Keratinocyte (primary cell): ENCODE data around the gene GSN. TPM values are rescaled to one million over a fixed set of nuclear protein-coding genes. Genes with fewer than 3 reads are reported as not detected.

Experiments
- DNase-seq: peaks from one replicate; pipeline ENCODE4 v3.0.0-alpha.2; 2011; ENCODE audit warnings: low read depth, missing footprints, low spot score
- FAIRE-seq: peaks from 2 replicates; lab custom pipeline; 2011; peaks lifted over from hg19 to GRCh38; lab: Jason Lieb, UNC
- H2AFZ ChIP-seq: 2 replicates; pipeline ENCODE4 v1.6.0; 2012; ENCODE audit warnings: low read length, control low read depth, inconsistent platforms; ENCODE audit not compliant: control insufficient read depth
- H3K27ac ChIP-seq: 2 replicates; pipeline ENCODE4 v1.5.1; 2011; ENCODE audit warnings: low read length; ENCODE audit not compliant: control insufficient read depth, insufficient read depth
- H3K27me3 ChIP-seq: 3 replicates; pipeline ENCODE4 v1.6.0; 2011; ENCODE audit warnings: low read length; ENCODE audit not compliant: control insufficient read depth, insufficient read depth; ENCODE audit errors: extremely low read depth
- H3K36me3 ChIP-seq, 2 experiments: 2 replicates in 1 of 2; 3 replicates in 1 of 2; pipeline ENCODE4 v1.5.1; 2011; ENCODE audit warnings: low read length in 2 of 2, mild to moderate bottlenecking in 1 of 2; ENCODE audit not compliant: control insufficient read depth in 2 of 2, insufficient read depth in 2 of 2; ENCODE audit errors: extremely low read depth in 1 of 2
- H3K4me1 ChIP-seq: 3 replicates; pipeline ENCODE4 v1.5.1; 2011; ENCODE audit warnings: low read length; ENCODE audit not compliant: control insufficient read depth, insufficient read depth; ENCODE audit errors: extremely low read depth
- H3K4me2 ChIP-seq: 3 replicates; pipeline ENCODE4 v1.6.0; 2011; ENCODE audit warnings: low read depth, low read length; ENCODE audit not compliant: control insufficient read depth, insufficient read depth; ENCODE audit errors: extremely low read depth
- H3K4me3 ChIP-seq, 3 experiments: fragments of 200-600 bp in 1 of 3; sonication (generic) in 1 of 3; 2 replicates in 2 of 3; 3 replicates in 1 of 3; pipeline ENCODE4 v1.5.1; 2011 to 2016; ENCODE audit warnings: low read length in 3 of 3, mild to moderate bottlenecking in 3 of 3, control low read depth in 2 of 3, inconsistent platforms in 1 of 3, low read depth in 1 of 3, mixed read lengths in 1 of 3, mixed run types in 1 of 3, moderate library complexity in 1 of 3; ENCODE audit not compliant: control insufficient read depth in 2 of 3, insufficient read depth in 2 of 3; ENCODE audit errors: extremely low read depth in 1 of 3
- H3K79me2 ChIP-seq: 2 replicates; pipeline ENCODE4 v1.6.0; 2012; ENCODE audit warnings: low read length; ENCODE audit not compliant: control insufficient read depth, insufficient read depth
- H3K9ac ChIP-seq: 3 replicates; pipeline ENCODE4 v1.6.0; 2011; ENCODE audit warnings: low read length; ENCODE audit not compliant: control insufficient read depth, insufficient read depth; ENCODE audit errors: extremely low read depth
- H3K9me1 ChIP-seq: 3 replicates; pipeline ENCODE4 v1.6.0; 2011; ENCODE audit warnings: low read length; ENCODE audit not compliant: control insufficient read depth, insufficient read depth; ENCODE audit errors: extremely low read depth
- H3K9me3 ChIP-seq: 2 replicates; pipeline ENCODE4 v1.5.1; 2012; ENCODE audit warnings: low read depth, low read length; ENCODE audit not compliant: control insufficient read depth
- H4K20me1 ChIP-seq: 3 replicates; pipeline ENCODE4 v1.6.0; 2011; ENCODE audit warnings: low read length; ENCODE audit not compliant: control insufficient read depth, insufficient read depth; ENCODE audit errors: extremely low read depth
- EZH2 ChIP-seq: IDR thresholded peaks from one replicate; pipeline ENCODE4 v1.6.1; 2012; ENCODE audit warnings: inconsistent platforms, mild to moderate bottlenecking, low read length, moderate library complexity
- dilution Hi-C: fragments of 300-500 bp; cut with MboI; formaldehyde crosslinking; loops from one replicate; pipeline ENCODE4 v1.7.0; 2020; ENCODE audit warnings: low sequenced_read_pairs; ENCODE audit not compliant: extremely low pct_ligation_motif_present
- polyA plus RNA-seq, 5 experiments: library from polyadenylated mRNA; depleted of rRNA in 3 of 5; stranded (reverse) in 3 of 5; stranded (forward) in 1 of 5; unstranded in 1 of 5; fragments of >200 nt; gene quantifications; 1 replicate in 1 of 5; 2 replicates in 3 of 5; 3 replicates in 1 of 5; pipeline versions ENCODE4 v1.2.1 to v1.2.3, GENCODE V29; 2011 to 2012; ENCODE audit warnings: missing spikeins in 2 of 5, low read depth in 1 of 5, low replicate concordance in 1 of 5
- TF ChIP-seq, protein P1 (sequence below), 3 experiments: IDR thresholded peaks in 1 of 3; conservative IDR thresholded peaks in 1 of 3; optimal IDR thresholded peaks in 1 of 3; 2 replicates in 2 of 3; 3 replicates in 1 of 3; pipeline versions ENCODE3 to v1.5.1; 2011; ENCODE audit warnings: low read length in 3 of 3, mild to moderate bottlenecking in 3 of 3, moderate library complexity in 2 of 3, control low read depth in 1 of 3, inconsistent platforms in 1 of 3; ENCODE audit not compliant: insufficient read depth in 2 of 3; ENCODE audit errors: extremely low read depth in 1 of 3

Gene GSN
- polyA plus RNA-seq, 1 donor (not counting 4 experiments of a cell fraction or from before 2014, with no cell fraction given), result 166 TPM

GRCh38 chr9:121278477-121279261 is 10.7 kb downstream of the GSN start:
- TF ChIP-seq, protein P1, sequence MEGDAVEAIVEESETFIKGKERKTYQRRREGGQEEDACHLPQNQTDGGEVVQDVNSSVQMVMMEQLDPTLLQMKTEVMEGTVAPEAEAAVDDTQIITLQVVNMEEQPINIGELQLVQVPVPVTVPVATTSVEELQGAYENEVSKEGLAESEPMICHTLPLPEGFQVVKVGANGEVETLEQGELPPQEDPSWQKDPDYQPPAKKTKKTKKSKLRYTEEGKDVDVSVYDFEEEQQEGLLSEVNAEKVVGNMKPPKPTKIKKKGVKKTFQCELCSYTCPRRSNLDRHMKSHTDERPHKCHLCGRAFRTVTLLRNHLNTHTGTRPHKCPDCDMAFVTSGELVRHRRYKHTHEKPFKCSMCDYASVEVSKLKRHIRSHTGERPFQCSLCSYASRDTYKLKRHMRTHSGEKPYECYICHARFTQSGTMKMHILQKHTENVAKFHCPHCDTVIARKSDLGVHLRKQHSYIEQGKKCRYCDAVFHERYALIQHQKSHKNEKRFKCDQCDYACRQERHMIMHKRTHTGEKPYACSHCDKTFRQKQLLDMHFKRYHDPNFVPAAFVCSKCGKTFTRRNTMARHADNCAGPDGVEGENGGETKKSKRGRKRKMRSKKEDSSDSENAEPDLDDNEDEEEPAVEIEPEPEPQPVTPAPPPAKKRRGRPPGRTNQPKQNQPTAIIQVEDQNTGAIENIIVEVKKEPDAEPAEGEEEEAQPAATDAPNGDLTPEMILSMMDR (optimal IDR thresholded peaks at IDR 0.05 in 1 of 3, IDR thresholded peaks at IDR 0.05 in 1 of 3, conservative IDR thresholded peaks at IDR 0.05 in 1 of 3; ENCODE audit: extremely low read depth in 1 of 3, insufficient read depth in 2 of 3, low read length in 3 of 3), result peak in 2 of 3 experiments; percentile 71 to 93
- no peak for TF ChIP-seq EZH2
- no peaks in the 10 kb centered on the region for H4K20me1 ChIP-seq
- H3K36me3 ChIP-seq, result peaks cover 1 to 4% of the 10 kb centered on the region in 2 experiments
- peaks cover 16% of the 10 kb centered on the region for H3K79me2 ChIP-seq
- H2AFZ ChIP-seq, result peak overlapping the region; percentile 37
- H3K9me3 ChIP-seq, result no peaks in the 10 kb centered on the region
- no peaks in the 10 kb centered on the region for H3K9me1 ChIP-seq
- dilution Hi-C loops, result no loop called here
- no peaks in the 10 kb centered on the region for H3K27me3 ChIP-seq
- H3K9ac ChIP-seq, result peak overlapping the region; percentile 77
- peak; percentile 66 for DNase-seq
- peaks cover 57% of the 10 kb centered on the region for H3K4me1 ChIP-seq
- H3K4me3 ChIP-seq, result peak overlapping the region in 2 of 3 experiments; percentile 43 to 58
- H3K27ac ChIP-seq, result peak overlapping the region; percentile 95
- H3K4me2 ChIP-seq, result peak overlapping the region; percentile 91
- peak; percentile 75 for FAIRE-seq

DNA sequence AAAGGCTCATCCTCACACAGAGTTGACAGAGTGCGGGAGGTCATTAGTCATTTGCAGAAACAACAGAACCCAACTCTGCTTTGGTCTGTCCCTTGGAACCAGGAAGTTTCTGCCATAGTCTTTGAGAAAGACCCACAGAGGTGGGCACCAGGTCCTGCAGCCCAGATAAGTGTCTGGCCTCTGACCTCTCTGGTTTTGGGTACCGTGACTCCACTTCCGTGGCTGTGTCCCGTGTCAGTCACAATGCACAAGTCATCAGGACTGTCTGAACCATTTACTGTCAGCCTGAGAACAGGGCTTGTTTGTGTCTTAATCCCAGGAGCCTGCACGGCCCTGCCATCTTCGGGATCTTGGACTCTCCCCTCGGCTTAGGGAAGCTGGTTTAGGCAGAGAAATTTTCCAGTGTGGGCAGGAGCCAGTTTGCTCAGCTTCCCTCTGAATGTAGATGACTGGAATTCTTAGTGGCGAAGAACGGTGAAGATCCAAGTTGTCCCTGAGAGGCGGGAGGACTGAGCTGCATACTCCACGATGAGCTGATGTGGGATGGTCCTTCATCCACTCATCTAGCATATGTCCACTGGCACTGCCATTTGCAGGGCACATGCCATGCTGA is 11.9 kb downstream of the GSN start:
- Histone ChIP-seq H3K4me3 (no peak overlapping the region), H4K20me1 (no peaks in the 10 kb centered on the region), H3K4me2 (no peak overlapping the region), H3K36me3 (peaks cover 4 to 10% of the 10 kb centered on the region in 2 experiments), H3K9ac (no peak overlapping the region), H3K4me1 (peaks cover 59% of the 10 kb centered on the region), H3K9me3 (no peaks in the 10 kb centered on the region), H3K27me3 (no peaks in the 10 kb centered on the region), H3K27ac (peak overlapping the region; percentile 95), H2AFZ (no peak overlapping the region), H3K9me1 (no peaks in the 10 kb centered on the region), H3K79me2 (peaks cover 16% of the 10 kb centered on the region)
- FAIRE-seq, result no peak
- dilution Hi-C loops, result no loop called here
- DNase-seq, result no peak
- TF ChIP-seq EZH2, result no peak
- TF ChIP-seq, protein P1 (optimal IDR thresholded peaks at IDR 0.05 in 1 of 3, IDR thresholded peaks at IDR 0.05 in 1 of 3, conservative IDR thresholded peaks at IDR 0.05 in 1 of 3; ENCODE audit: extremely low read depth in 1 of 3, insufficient read depth in 2 of 3, low read length in 3 of 3), result no peak
